CD14-positive monocyte (primary cell): Measurements from ENCODE around the gene ZEB1. TPM values are rescaled to one million over a fixed set of nuclear protein-coding genes. Genes with fewer than 3 reads are reported as not detected.

ENCODE experiments used
- DNase-seq, 3 donors: peaks; one replicate each; pipeline ENCODE4 v3.0.0-alpha.2; 2011 to 2022
- H2AFZ ChIP-seq: 2 replicates; pipeline ENCODE4 v1.6.0; 2012; ENCODE audit warnings: mild to moderate bottlenecking, low read depth, low read length, inconsistent platforms; ENCODE audit not compliant: insufficient read depth, poor library complexity, severe bottlenecking
- H3K27ac ChIP-seq, 2 donors: 1 replicate in 1 of 2; 2 replicates in 1 of 2; pipeline ENCODE4 v1.5.1; 2012 to 2013; ENCODE audit warnings: low read length in 2 of 2, control low read depth in 1 of 2, inconsistent platforms in 1 of 2, low read depth in 1 of 2, mild to moderate bottlenecking in 1 of 2
- H3K27me3 ChIP-seq, 2 donors: one replicate each; pipeline versions ENCODE4 v1.6.0 to v1.6.1; 2011 to 2013; ENCODE audit warnings: low read length in 2 of 2; ENCODE audit not compliant: control insufficient read depth in 2 of 2, insufficient read depth in 2 of 2
- H3K36me3 ChIP-seq, 2 donors: replicated peaks in 1 of 2; 1 replicate in 1 of 2; 2 replicates in 1 of 2; pipeline versions ENCODE4 v1.5.1 to v1.6.1; 2012 to 2013; ENCODE audit warnings: low read length in 2 of 2, control low read depth in 1 of 2, inconsistent platforms in 1 of 2, mild to moderate bottlenecking in 1 of 2; ENCODE audit not compliant: insufficient read depth in 2 of 2, control insufficient read depth in 1 of 2
- H3K4me1 ChIP-seq, 2 donors: 1 replicate in 1 of 2; 2 replicates in 1 of 2; pipeline versions ENCODE4 v1.5.1 to v1.6.1; 2012 to 2013; ENCODE audit warnings: low read length in 2 of 2, control low read depth in 1 of 2, inconsistent platforms in 1 of 2, mild to moderate bottlenecking in 1 of 2, moderate library complexity in 1 of 2; ENCODE audit not compliant: insufficient read depth in 2 of 2, control insufficient read depth in 1 of 2
- H3K4me2 ChIP-seq: replicated peaks from 2 replicates; pipeline ENCODE3; 2012; ENCODE audit warnings: low read length, moderate library complexity, mild to moderate bottlenecking; ENCODE audit not compliant: poor library complexity, severe bottlenecking; ENCODE audit errors: extremely low read depth
- H3K4me3 ChIP-seq, 3 experiments: fragments of 200-600 bp in 1 of 3; sonication (generic) in 1 of 3; replicated peaks in 1 of 3; 1 replicate in 2 of 3; 2 replicates in 1 of 3; pipeline ENCODE4 v1.5.1; 2011 to 2013; ENCODE audit warnings: low read length in 3 of 3, mild to moderate bottlenecking in 3 of 3, control low read depth in 2 of 3, low read depth in 2 of 3, inconsistent platforms in 1 of 3, moderate library complexity in 1 of 3
- H3K79me2 ChIP-seq: 2 replicates; pipeline ENCODE4 v1.6.0; 2012; ENCODE audit warnings: mild to moderate bottlenecking, control low read depth, inconsistent platforms, low read length, moderate library complexity; ENCODE audit not compliant: insufficient read depth
- H3K9ac ChIP-seq: 2 replicates; pipeline ENCODE4 v1.6.0; 2017; ENCODE audit warnings: low read length, mild to moderate bottlenecking; ENCODE audit not compliant: insufficient read depth, poor library complexity, severe bottlenecking
- H3K9me3 ChIP-seq, 2 donors: replicated peaks in 1 of 2; 1 replicate in 1 of 2; 2 replicates in 1 of 2; pipeline versions ENCODE4 v1.5.1 to v1.6.1; 2012 to 2013; ENCODE audit warnings: low read length in 2 of 2, control low read depth in 1 of 2; ENCODE audit not compliant: control insufficient read depth in 1 of 2, insufficient read depth in 1 of 2
- H4K20me1 ChIP-seq: 2 replicates; pipeline ENCODE4 v1.6.0; 2012; ENCODE audit warnings: mild to moderate bottlenecking, low read length, control low read depth, moderate library complexity; ENCODE audit not compliant: insufficient read depth
- H3K27ac Mint-ChIP-seq, 7 donors: one replicate each; pipeline ENCODE4 v1.8.0; 2020; ENCODE audit warnings: mild to moderate bottlenecking in 7 of 7, mixed read lengths in 7 of 7, moderate library complexity in 6 of 7, inconsistent platforms in 2 of 7
- H3K27me3 Mint-ChIP-seq, 3 donors: one replicate each; pipeline ENCODE4 v1.8.0; 2021 to 2022; ENCODE audit warnings: low read depth in 3 of 3, mild to moderate bottlenecking in 3 of 3, mixed read lengths in 3 of 3, moderate library complexity in 3 of 3, inconsistent platforms in 1 of 3
- H3K36me3 Mint-ChIP-seq, 2 donors: one replicate each; pipeline ENCODE4 v1.8.0; 2020; ENCODE audit warnings: mixed read lengths in 2 of 2, inconsistent platforms in 1 of 2, mild to moderate bottlenecking in 1 of 2
- H3K4me1 Mint-ChIP-seq: one replicate; pipeline ENCODE4 v1.8.0; 2020; ENCODE audit warnings: mild to moderate bottlenecking, mixed read lengths
- H3K4me3 Mint-ChIP-seq, 2 donors: one replicate each; pipeline ENCODE4 v1.8.0; 2020; ENCODE audit warnings: mild to moderate bottlenecking in 2 of 2, mixed read lengths in 2 of 2, moderate library complexity in 1 of 2
- H3K9me3 Mint-ChIP-seq, 7 donors: one replicate each; pipeline ENCODE4 v1.8.0; 2020 to 2022; ENCODE audit warnings: mixed read lengths in 7 of 7, mild to moderate bottlenecking in 6 of 7, moderate library complexity in 6 of 7, inconsistent platforms in 2 of 7
- WGBS: methylation state at CpG from one replicate; pipeline ENCODE4 v1.1.5; 2013; ENCODE audit warnings: missing lambda C conversion rate; ENCODE audit not compliant: insufficient coverage; 5-methylcytosine and 5-hydroxymethylcytosine counted together
- intact Hi-C, 2 donors: fragments of 100-400 bp; cut with micrococcal nuclease; formaldehyde crosslinking; loops; one replicate each; pipeline versions ENCODE4 v1.15.0 to v1.15.1; 2023
- polyA plus RNA-seq, 3 donors: library from polyadenylated mRNA; depleted of rRNA in 1 of 3; unstranded in 2 of 3; stranded (reverse) in 1 of 3; fragments of 300-500 nt in 2 of 3; fragments of >200 nt in 1 of 3; fragmentation: Illumina TruSeq in 2 of 3; gene quantifications; 1 replicate in 2 of 3; 2 replicates in 1 of 3; pipeline ENCODE4 v1.2.3, GENCODE V29; 2012 to 2021
- TF ChIP-seq, protein P1 (sequence below): fragments of 200-600 bp; IDR thresholded peaks from one replicate; pipeline ENCODE4 v1.8.0; 2022; ENCODE audit warnings: antibody characterized with exemption, mild to moderate bottlenecking

ZEB1 gene
- polyA plus RNA-seq, 3 donors = 0.13 to 0.20 TPM; not detected in 1

DNA sequence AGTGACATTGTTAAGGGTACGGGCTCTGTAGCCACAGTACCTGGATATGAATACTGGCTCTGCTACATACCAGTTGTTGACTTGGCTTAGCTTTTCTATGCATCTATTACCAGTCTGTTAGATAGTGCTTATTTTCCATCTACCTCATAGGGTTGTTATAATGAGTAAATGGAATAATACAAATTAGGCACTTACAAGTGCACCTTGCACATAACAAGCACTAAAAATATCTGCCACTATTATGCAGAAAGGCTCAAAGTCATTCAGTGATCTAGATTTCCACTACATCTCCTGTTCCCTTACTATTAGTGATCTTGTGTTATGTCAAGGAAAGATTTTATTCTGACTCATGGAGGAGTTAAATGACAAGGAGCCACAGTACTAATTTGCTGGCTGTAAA, 27.9 kb upstream of the ZEB1 start:
- Histone ChIP-seq H3K9me3 (no peaks in the 10 kb centered on the region), H3K4me3 (no peak overlapping the region), H3K4me1 (no peaks in the 10 kb centered on the region), H3K27me3 (no peaks in the 10 kb centered on the region), H4K20me1 (no peaks in the 10 kb centered on the region), H2AFZ (no peak overlapping the region), H3K27ac (no peak overlapping the region), H3K9ac (no peak overlapping the region), H3K36me3 (no peaks in the 10 kb centered on the region), H3K4me2 (no peak overlapping the region), H3K79me2 (no peaks in the 10 kb centered on the region)
- no peak overlapping the region for H3K27ac Mint-ChIP-seq
- H3K36me3 Mint-ChIP-seq = no peaks in the 10 kb centered on the region
- H3K4me1 Mint-ChIP-seq = no peaks in the 10 kb centered on the region
- TF ChIP-seq, protein P1, sequence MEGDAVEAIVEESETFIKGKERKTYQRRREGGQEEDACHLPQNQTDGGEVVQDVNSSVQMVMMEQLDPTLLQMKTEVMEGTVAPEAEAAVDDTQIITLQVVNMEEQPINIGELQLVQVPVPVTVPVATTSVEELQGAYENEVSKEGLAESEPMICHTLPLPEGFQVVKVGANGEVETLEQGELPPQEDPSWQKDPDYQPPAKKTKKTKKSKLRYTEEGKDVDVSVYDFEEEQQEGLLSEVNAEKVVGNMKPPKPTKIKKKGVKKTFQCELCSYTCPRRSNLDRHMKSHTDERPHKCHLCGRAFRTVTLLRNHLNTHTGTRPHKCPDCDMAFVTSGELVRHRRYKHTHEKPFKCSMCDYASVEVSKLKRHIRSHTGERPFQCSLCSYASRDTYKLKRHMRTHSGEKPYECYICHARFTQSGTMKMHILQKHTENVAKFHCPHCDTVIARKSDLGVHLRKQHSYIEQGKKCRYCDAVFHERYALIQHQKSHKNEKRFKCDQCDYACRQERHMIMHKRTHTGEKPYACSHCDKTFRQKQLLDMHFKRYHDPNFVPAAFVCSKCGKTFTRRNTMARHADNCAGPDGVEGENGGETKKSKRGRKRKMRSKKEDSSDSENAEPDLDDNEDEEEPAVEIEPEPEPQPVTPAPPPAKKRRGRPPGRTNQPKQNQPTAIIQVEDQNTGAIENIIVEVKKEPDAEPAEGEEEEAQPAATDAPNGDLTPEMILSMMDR = no peak
- H3K27me3 Mint-ChIP-seq = peaks cover 0 to 1% (median 0%) of the 10 kb centered on the region in 3 donors
- DNase-seq = no peak
- intact Hi-C loops = no loop called here
- WGBS = no CpG with 5 or more reads among the region's 1 CpG
- peaks cover 0 to 4% (median 2%) of the 10 kb centered on the region in 7 donors for H3K9me3 Mint-ChIP-seq
- no peak overlapping the region for H3K4me3 Mint-ChIP-seq

DNA sequence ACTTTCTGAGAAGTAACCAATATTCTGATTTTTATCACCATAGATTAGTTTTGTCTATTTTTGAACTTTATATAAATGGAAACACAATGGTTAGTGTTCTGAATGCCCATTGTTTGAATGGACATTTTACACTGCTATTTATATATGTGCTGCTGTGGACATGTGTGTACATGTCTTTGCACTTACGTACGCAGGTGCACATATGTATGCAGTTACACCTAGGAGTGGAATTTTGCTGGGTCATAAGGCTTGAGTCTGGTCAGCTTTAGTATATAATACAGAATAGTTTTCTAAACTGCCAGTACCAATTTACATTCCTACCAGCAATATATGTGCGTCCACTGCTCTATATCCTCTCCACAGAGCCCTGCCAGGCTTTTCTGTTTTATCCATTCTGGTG, 24.5 kb upstream of the ZEB1 start:
- Mint-ChIP-seq H3K9me3 (peaks cover 0 to 3% (median 0%) of the 10 kb centered on the region in 7 donors), H3K27me3 (peaks cover 0 to 2% (median 1%) of the 10 kb centered on the region in 3 donors), H3K27ac (no peak overlapping the region), H3K4me1 (no peaks in the 10 kb centered on the region), H3K36me3 (no peaks in the 10 kb centered on the region), H3K4me3 (no peak overlapping the region)
- Histone ChIP-seq H3K27me3 (no peaks in the 10 kb centered on the region), H3K9ac (no peak overlapping the region), H3K27ac (no peak overlapping the region), H3K4me1 (no peaks in the 10 kb centered on the region), H3K79me2 (no peaks in the 10 kb centered on the region), H3K4me3 (no peak overlapping the region), H3K9me3 (no peaks in the 10 kb centered on the region), H4K20me1 (no peaks in the 10 kb centered on the region), H3K4me2 (no peak overlapping the region), H2AFZ (no peak overlapping the region), H3K36me3 (no peaks in the 10 kb centered on the region)
- no peak for DNase-seq
- intact Hi-C loops = no loop called here
- TF ChIP-seq, protein P1 = no peak
- no CpG with 5 or more reads among the region's 3 CpGs for WGBS
